HL-60 (cell line): Measurements from ENCODE around the gene SLC35C1.

Experiments used
- CTCF ChIP-seq: IDR thresholded peaks from one replicate; pipeline ENCODE4 v1.5.1; 2011; ENCODE audit warnings: low read length, control low read depth, inconsistent platforms; ENCODE audit not compliant: insufficient read depth
- SPI1 ChIP-seq: IDR thresholded peaks from 2 replicates; pipeline ENCODE4 v1.6.1; 2012; ENCODE audit warnings: low read depth, mild to moderate bottlenecking, borderline replicate concordance

- TF ChIP-seq CTCF (no peak), SPI1 (no peak)
Measured at GRCh38 chr11:45786272-45786671, 18.7 kb upstream of the SLC35C1 start.
